ENCODE measurements around the gene CRMP1.
"Not testable (repeated sequence)": the region's sequence is repeated elsewhere in the genome, so short reads cannot be mapped to it uniquely, and the experiment has no call there.

The CRMP1 gene

DNA sequence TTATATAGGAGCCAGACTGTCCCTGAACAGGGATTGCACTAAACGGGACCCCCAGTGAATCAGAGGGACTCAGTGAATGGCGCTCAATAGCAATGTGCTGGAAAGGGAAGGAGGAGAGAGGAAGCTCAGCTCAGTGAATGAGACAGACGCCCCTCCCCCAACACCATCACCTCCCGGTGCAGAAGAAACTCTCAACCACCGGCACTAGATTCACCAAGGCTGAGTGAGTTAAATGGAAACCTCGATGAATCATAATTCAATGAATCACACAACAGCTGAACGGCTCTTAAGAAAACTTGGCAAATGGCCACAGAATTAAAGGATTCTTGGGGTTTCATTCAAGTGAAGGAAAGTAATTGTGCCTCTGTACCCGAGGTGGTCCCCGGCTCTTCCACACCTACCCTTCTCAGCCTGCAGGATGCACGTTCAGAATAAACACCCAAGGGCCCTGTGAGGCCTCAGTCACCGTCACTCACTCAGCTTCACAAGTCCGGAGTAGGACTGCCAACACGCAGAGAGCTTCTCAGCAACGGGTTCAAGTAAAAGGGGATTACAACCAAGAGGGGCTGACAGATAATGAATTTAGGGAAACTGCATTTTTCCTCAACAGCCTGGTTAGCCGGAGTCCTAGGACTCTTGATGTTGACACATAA is 29.3 kb downstream of the CRMP1 start:
- DNase-seq (ENCODE audit: low read depth), result peak; percentile 84
- TF ChIP-seq, protein P1, sequence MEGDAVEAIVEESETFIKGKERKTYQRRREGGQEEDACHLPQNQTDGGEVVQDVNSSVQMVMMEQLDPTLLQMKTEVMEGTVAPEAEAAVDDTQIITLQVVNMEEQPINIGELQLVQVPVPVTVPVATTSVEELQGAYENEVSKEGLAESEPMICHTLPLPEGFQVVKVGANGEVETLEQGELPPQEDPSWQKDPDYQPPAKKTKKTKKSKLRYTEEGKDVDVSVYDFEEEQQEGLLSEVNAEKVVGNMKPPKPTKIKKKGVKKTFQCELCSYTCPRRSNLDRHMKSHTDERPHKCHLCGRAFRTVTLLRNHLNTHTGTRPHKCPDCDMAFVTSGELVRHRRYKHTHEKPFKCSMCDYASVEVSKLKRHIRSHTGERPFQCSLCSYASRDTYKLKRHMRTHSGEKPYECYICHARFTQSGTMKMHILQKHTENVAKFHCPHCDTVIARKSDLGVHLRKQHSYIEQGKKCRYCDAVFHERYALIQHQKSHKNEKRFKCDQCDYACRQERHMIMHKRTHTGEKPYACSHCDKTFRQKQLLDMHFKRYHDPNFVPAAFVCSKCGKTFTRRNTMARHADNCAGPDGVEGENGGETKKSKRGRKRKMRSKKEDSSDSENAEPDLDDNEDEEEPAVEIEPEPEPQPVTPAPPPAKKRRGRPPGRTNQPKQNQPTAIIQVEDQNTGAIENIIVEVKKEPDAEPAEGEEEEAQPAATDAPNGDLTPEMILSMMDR (IDR thresholded peaks at IDR 0.05; ENCODE audit: low read length, missing control alignments), result no peak

DNA sequence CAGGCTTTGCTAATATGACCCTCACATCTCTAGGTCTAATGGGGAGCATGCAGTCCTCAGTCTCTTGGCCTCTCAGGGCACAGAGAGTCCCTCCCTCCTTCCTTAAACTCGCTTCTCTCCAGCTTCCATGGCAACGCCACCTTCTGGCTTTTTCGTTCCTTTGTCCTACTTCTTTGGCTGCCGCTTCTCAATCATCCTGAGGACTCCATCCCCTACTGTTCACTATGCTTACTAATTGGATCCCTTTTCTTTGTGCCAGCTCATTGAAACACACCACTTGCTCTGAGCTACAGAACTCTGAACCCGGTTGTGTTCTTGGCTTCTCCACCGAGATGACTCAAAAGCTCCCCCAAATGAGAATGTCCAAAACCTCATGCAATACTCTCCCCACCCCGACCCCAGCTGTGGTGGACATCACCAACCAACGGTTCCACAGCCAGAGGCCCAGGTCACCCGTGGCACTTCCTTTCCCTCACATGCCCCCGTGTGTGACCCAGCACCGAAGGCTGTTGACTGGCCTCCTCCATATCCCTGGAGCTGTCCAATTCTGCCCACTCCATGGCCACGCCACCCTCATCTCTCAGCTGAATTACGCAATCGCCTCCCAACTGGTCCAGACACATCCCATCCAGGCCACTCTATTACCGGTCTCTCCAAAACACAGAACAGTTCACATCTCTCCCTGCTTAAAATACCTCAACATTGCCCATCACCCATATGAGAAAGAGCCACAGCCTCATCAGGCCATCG is 34.7 kb downstream of the CRMP1 start:
- no peak for DNase-seq (ENCODE audit: low read depth)
- no peak overlapping the region for H3K4me3 ChIP-seq (replicated peaks; ENCODE audit: low read depth, low read length)
- TF ChIP-seq, protein P1 (IDR thresholded peaks at IDR 0.05; ENCODE audit: low read length, missing control alignments), result no peak

More for the DNA sequence above, 29.3 kb downstream of the CRMP1 start:
- no peak overlapping the region for H3K4me3 ChIP-seq (replicated peaks; ENCODE audit: low read depth, low read length)

DNA sequence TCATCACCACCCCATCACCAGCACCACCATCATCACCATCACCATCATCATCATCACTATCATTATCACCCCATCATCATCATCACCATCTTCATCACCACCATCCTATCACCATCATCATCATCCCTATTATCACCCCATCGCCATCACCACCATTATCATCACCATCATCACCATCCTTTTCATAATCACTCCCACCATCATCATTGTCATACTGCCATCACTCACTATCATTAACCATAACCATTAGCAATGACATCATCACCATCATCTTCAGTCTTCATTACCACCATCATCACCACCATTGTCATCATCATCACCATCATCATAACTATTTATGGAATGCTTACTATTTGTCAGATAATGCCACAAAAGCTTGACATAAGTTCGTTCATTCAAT is 35.7 kb downstream of the CRMP1 start:
- no peak for DNase-seq (ENCODE audit: low read depth)
- no peak overlapping the region for H3K4me3 ChIP-seq (replicated peaks; ENCODE audit: low read depth, low read length)
- TF ChIP-seq, protein P1 (IDR thresholded peaks at IDR 0.05; ENCODE audit: low read length, missing control alignments), result no peak

DNA sequence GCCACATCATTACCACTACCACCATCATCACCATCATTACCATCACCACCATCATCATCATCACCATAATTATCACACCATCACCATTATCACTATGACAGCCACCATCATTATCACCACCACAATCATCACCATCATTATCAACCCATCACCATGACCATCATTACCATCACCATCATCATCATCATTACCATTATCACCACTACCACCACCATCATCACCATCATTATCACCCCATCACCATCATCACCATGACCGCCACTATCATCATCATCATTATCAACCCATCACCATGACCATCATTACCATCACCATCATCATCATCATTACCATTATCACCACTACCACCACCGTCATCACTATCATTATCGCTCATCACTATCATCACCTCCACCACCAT is 36.5 kb downstream of the CRMP1 start:
- not testable (repeated sequence) for DNase-seq (ENCODE audit: low read depth)

DNA sequence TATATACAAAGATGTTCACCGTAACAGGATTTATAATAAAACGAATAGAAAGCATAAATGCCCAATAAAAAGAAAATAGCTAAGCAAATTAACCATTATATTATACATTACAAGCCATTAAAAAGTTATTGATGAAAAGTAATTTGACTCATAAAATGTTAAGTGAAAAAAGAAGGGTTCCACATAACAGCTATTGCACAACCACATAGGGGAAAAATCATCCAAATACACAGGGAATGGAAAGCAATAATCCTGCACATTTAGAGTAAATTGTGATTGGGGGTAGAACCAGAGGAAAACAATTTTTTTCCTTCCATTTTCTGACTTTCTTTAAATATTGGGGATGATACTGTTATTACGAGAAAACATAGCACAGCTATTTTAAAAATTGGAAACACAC is 38.0 kb downstream of the CRMP1 start:
- DNase-seq (ENCODE audit: low read depth), result no peak
- no peak overlapping the region for H3K4me3 ChIP-seq (replicated peaks; ENCODE audit: low read depth, low read length)
- TF ChIP-seq, protein P1 (IDR thresholded peaks at IDR 0.05; ENCODE audit: low read length, missing control alignments), result no peak

More for the DNA sequence above, 36.5 kb downstream of the CRMP1 start:
- H3K4me3 ChIP-seq (replicated peaks; ENCODE audit: low read depth, low read length), result not testable (repeated sequence)

DNA sequence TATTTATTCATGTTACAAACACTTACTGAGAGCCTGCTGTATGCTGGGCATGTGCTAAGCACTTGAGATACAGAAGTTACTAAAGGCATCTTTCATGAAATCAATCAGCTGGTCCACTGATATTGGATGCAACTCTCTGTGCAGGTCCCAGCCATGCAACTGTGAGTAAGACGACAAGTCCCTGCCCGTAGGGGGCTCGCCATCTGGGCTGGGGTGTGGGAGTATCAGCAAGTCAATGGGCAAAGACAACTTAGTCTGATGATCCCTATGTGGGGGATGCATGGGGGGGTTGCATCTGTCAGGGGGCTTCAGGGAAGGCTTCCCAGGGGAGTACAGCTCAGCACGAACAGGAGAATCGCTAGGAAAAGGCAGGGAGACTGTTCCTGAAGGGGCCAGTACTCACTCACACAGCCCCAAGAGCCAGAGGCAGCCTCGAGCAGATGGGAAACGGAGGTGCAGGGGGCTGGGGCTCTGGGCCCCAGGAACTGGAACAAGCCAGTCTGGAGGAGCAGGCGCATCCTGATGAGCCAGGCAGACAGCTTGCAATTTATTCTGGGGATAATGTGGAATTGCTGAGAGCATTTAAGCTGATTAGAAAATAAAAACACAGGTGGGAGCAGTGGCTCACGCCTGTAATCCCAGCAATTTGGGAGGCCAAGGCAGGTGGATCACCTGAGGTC is 40.2 kb downstream of the CRMP1 start:
- no peak overlapping the region for H3K4me3 ChIP-seq (replicated peaks; ENCODE audit: low read depth, low read length)
- DNase-seq (ENCODE audit: low read depth), result no peak
- TF ChIP-seq, protein P1 (IDR thresholded peaks at IDR 0.05; ENCODE audit: low read length, missing control alignments), result no peak

DNA sequence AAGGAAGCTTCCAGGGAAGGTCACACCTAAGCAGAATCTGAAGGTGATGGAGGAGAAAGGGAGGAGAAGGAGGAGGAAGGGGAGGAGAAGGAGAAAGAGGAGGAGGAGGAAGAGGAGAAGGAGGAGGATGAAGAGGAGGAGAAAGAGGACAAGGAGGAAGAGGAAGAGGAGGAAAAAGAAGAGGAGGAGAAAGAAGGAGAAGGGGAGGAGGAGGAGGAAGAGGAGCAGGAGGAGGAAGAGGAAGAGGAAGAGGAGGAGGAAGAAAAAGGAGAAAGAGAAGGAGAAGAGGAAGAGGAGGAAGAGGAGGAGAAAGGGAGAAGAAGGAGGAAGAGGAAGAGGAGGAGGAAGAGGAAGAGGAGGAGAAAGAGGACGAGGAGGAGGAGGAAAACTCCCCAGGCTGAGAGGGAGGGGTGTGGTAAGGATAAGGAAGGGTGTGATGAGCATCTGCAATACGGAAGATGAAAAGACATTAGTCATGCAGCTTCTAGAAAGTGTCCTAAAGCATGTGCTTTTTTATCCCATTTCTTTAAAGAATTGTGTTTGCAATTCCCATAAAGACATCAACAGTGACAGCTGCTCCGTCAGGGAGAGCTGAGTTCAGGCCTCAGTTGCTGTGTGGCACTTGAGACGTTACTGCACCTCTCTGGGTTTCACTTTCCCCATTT is 41.1 kb downstream of the CRMP1 start:
- no peak for DNase-seq (ENCODE audit: low read depth)

More for the DNA sequence above, 41.1 kb downstream of the CRMP1 start:
- TF ChIP-seq, protein P1 (IDR thresholded peaks at IDR 0.05; ENCODE audit: low read length, missing control alignments), result no peak
- H3K4me3 ChIP-seq (replicated peaks; ENCODE audit: low read depth, low read length), result no peak overlapping the region

Data from fibroblast of pulmonary artery (primary cell).